Measurements from ENCODE around the gene TASP1. TPM values are rescaled to one million over a fixed set of nuclear protein-coding genes. Genes with fewer than 3 reads are reported as not detected.

Gene TASP1
- total RNA-seq, 1 donor from 2014 or later, result 22.8 TPM

DNA sequence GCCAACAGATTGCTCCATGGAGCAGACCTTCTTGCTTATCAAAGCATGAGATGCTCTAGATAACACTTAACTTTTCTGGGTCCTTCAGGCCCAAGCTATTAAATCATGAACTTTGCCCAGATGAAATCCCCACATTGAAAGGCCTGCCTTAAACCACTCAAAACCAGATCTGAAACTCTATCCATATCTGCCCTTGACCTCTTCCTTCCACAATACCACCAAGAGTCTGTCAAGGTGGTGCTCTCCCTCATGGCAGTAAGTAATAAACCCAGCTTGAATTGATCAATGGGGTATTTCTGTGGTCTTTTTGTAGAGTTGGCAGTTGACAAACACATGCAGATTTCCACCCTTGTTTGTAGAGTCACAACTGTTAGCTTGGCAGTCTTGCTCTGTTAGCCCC is 282.1 kb downstream of the TASP1 start:
- DNase-seq (ENCODE audit: low spot score in 2 of 2, unreplicated experiment in 2 of 2), result no peak
- peaks cover 17% of the 10 kb centered on the region for H3K4me1 Mint-ChIP-seq
- no peaks in the 10 kb centered on the region for H3K36me3 Mint-ChIP-seq
- TF ChIP-seq, protein P1, sequence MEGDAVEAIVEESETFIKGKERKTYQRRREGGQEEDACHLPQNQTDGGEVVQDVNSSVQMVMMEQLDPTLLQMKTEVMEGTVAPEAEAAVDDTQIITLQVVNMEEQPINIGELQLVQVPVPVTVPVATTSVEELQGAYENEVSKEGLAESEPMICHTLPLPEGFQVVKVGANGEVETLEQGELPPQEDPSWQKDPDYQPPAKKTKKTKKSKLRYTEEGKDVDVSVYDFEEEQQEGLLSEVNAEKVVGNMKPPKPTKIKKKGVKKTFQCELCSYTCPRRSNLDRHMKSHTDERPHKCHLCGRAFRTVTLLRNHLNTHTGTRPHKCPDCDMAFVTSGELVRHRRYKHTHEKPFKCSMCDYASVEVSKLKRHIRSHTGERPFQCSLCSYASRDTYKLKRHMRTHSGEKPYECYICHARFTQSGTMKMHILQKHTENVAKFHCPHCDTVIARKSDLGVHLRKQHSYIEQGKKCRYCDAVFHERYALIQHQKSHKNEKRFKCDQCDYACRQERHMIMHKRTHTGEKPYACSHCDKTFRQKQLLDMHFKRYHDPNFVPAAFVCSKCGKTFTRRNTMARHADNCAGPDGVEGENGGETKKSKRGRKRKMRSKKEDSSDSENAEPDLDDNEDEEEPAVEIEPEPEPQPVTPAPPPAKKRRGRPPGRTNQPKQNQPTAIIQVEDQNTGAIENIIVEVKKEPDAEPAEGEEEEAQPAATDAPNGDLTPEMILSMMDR (IDR thresholded peaks at IDR 0.05; ENCODE audit: unreplicated experiment), result no peak
- H3K27ac Mint-ChIP-seq, result no peak overlapping the region
- no peaks in the 10 kb centered on the region for H3K27me3 Mint-ChIP-seq (ENCODE audit: low read depth)
- no peaks in the 10 kb centered on the region for H3K9me3 Mint-ChIP-seq
- no peak overlapping the region for H3K4me3 Mint-ChIP-seq

- H3K27me3 Mint-ChIP-seq (ENCODE audit: low read depth), result no peaks in the 10 kb centered on the region
- no peak overlapping the region for H3K4me3 Mint-ChIP-seq
- H3K9me3 Mint-ChIP-seq, result no peaks in the 10 kb centered on the region
- H3K4me1 Mint-ChIP-seq, result peaks cover 17% of the 10 kb centered on the region
- no peak for DNase-seq (ENCODE audit: low spot score in 2 of 2, unreplicated experiment in 2 of 2)
- H3K27ac Mint-ChIP-seq, result no peak overlapping the region
- TF ChIP-seq, protein P1 (IDR thresholded peaks at IDR 0.05; ENCODE audit: unreplicated experiment), result no peak
- H3K36me3 Mint-ChIP-seq, result no peaks in the 10 kb centered on the region
These were observed 282.7 kb downstream of the TASP1 start for GRCh38 chr20:13355941-13356486.

GRCh38 chr20:13355411-13355810 is 283.3 kb downstream of the TASP1 start:
- H3K4me3 Mint-ChIP-seq, result no peak overlapping the region
- peaks cover 17% of the 10 kb centered on the region for H3K4me1 Mint-ChIP-seq

GRCh38 chr20:13353261-13353945 is 285.3 kb downstream of the TASP1 start:
- H3K36me3 Mint-ChIP-seq, result no peaks in the 10 kb centered on the region
- H3K4me1 Mint-ChIP-seq, result peaks cover 17% of the 10 kb centered on the region
- TF ChIP-seq, protein P1 (IDR thresholded peaks at IDR 0.05; ENCODE audit: unreplicated experiment), result no peak
- DNase-seq (ENCODE audit: low spot score in 2 of 2, unreplicated experiment in 2 of 2), result no peak
- no peaks in the 10 kb centered on the region for H3K27me3 Mint-ChIP-seq (ENCODE audit: low read depth)
- no peaks in the 10 kb centered on the region for H3K9me3 Mint-ChIP-seq
- no peak overlapping the region for H3K27ac Mint-ChIP-seq
- no peak overlapping the region for H3K4me3 Mint-ChIP-seq

More at GRCh38 chr20:13355411-13355810, 283.3 kb downstream of the TASP1 start:
- Mint-ChIP-seq H3K27ac (no peak overlapping the region), H3K36me3 (no peaks in the 10 kb centered on the region), H3K9me3 (no peaks in the 10 kb centered on the region), H3K27me3 (ENCODE audit: low read depth) (no peaks in the 10 kb centered on the region)
- TF ChIP-seq, protein P1 (IDR thresholded peaks at IDR 0.05; ENCODE audit: unreplicated experiment), result no peak
- DNase-seq (ENCODE audit: low spot score in 2 of 2, unreplicated experiment in 2 of 2), result no peak

DNA sequence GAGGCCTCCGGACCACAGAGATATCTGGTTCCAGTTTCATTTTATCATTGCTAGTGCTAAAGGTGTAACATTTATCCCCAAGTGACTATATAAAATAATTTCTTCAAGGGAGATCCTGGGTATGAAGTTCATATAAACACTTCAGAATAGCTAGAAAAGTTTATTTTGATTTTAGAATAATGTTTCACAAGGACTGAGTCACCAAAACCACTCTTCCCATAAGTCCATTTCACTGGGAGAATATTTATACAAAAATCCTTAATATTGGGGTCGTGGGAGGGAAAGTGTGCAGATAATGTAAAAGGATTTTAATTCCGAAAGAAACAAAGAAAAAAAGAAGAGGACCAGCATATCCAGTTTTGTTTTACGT is 289.5 kb downstream of the TASP1 start:
- TF ChIP-seq, protein P1 (IDR thresholded peaks at IDR 0.05; ENCODE audit: unreplicated experiment), result no peak
- Mint-ChIP-seq H3K9me3 (no peaks in the 10 kb centered on the region), H3K4me1 (peaks cover 13% of the 10 kb centered on the region), H3K36me3 (no peaks in the 10 kb centered on the region), H3K27ac (no peak overlapping the region), H3K4me3 (no peak overlapping the region), H3K27me3 (ENCODE audit: low read depth) (no peaks in the 10 kb centered on the region)
- DNase-seq (ENCODE audit: low spot score in 2 of 2, unreplicated experiment in 2 of 2), result no peak

Measured in mesothelial cell of epicardium (in vitro differentiated cells).